ENCODE measurements around the gene BTBD18. TPM values are rescaled to one million over a fixed set of nuclear protein-coding genes. Genes with fewer than 3 reads are reported as not detected.

BTBD18 gene, protein sequence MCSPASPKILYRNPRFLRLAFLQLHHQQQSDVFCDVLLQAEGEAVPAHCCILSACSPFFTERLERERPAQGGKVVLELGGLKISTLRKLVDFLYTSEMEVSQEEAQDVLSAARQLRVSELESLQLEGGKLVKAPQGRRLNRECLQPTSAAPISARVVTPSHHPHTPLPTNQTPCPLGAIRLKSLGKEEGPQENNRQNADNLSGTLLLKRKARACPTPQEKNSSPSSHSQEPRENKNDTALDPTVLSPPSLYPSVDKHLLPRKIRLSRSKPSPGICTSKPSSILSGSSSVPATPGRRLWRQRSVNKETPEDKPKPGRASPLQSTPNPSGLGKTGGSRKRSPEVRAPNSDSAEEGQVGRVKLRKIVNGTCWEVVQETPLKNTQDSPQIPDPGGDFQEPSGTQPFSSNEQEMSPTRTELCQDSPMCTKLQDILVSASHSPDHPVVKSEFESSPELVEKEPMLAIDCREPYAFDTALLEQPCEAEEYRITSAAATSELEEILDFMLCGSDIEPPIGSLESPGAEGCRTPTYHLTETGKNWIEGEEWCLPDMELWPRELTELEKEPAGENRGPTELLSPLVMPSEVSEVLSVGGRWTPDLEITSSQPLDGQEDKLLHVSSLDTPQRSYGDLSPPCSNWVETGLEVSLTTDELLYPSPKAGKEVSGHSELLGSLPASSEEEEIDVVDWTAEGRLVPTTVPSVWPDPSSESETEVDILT
- not detected for total RNA-seq

DNA sequence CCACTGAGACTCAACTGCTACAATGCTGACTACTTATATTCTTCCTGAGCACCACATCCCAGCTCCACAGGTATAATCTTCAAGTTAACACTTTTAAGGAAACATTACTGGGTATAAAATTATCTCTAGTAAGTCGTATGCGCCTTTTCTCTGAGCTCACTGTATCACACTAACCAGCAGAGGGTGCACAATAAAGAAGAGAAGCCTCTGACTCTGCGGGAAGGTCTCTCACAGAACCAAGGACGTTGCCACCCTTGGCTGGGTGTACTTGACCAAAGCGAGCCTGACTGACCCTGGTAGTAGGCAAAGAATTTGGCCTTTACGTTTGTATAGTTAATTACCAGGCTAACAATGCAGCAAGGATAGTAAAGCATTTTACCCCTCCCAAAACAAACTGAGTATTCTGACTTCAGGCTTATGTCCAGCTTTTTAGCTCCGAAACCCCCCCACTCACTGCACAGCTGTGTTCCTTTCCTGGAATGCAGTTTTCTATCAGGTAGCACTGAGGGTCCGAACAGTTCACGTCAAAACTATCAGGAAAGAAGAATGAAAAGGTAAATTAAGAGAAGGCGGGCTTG lies at the start of gene BTBD18:
Gene BTBD18 (minus strand): TSS at position 144 of the 578 bp plus-strand sequence. CDS start 631 bp downstream, outside the sequence.

DNA sequence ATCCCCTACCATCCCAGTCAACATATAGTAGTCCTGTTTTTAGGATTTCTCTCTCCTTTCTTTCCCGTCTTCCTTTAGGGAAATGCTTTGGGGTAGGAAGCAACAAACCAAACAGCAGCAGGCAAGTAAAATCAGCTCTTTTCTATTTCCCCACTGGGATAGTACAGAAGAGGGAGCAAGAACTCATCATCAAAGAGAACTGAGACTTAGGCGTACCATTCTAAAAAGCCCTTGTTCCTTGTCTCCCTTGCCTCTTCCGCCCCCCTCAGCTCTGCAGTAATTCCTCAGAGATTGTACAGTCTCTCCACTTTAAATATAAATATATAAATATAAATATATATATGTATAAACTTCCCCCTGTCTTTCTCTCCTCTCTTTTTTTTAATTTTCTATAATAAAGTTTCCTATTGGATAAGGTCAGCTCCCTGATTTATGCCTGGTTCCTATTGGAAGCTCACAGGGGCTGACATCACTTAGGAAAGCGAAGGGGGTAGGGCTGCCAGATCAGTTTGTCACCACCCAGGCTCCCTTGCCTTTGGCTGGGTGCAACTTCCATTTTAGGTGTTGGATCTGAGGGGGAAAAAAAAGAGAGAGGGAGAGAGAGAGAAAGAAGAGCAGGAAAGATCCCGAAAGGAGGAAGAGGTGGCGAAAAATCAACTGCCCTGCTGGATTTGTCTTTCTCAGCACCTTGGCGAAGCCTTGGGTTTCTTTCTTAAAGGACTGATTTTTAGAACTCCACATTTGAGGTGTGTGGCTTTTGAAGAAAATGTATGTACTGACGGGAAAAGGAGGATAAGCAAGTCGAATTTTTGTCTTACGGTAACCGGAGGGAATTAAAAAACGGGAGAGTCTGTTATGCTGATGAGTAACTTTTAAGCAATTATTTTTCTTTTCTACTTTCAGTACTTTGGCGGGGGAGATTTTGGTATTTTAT lies 9.9 kb upstream of the BTBD18 start, which contains the start of gene CTNND1:
Gene CTNND1 (plus strand): TSS at position 502 of the 934 bp plus-strand sequence. CDS start 29,677 bp downstream, outside the sequence.

DNA sequence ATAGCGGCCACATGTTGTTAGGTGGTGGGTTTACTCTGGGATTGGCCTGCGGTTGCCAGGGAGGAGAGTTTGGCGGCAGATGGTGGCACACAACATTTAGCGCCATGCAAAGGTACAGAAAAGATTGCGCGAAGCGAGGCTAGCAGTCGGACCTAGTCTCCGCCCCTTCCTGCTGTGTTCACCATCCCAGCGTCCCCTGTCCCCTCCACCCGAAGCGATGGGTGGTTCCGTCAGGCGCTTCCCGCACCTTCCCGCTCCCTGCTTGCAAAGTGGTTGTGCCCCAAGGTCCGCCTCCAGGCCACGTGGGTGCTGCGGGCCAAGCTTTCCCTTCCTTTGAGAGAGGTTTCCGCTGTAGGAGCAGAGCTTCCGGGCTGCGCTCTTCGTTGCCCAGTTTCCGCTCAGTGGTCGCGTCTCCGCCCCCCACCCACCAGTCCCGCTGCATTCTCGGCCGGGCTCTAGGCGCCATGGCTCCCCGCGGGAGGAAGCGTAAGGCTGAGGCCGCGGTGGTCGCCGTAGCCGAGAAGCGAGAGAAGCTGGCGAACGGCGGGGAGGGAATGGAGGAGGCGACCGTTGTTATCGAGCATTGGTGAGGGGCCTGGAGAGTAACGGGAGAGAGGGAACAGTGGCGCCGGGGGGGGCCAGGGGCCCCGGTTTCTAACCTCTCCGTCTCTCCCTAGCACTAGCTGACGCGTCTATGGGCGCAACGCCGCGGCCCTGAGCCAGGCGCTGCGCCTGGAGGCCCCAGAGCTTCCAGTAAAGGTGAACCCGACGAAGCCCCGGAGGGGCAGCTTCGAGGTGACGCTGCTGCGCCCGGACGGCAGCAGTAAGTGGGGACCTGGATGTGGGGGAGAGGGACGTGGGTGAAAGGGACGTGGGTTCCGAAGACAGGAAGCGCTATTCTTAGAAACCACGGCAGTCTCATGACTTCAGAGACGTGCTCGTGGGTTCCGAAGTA lies 10.2 kb downstream of the BTBD18 start, which contains the start of gene SELENOH:
Gene SELENOH (plus strand): TSS at position 360 of the 955 bp plus-strand sequence. CDS start 105 bp downstream, at position 465.

DNA sequence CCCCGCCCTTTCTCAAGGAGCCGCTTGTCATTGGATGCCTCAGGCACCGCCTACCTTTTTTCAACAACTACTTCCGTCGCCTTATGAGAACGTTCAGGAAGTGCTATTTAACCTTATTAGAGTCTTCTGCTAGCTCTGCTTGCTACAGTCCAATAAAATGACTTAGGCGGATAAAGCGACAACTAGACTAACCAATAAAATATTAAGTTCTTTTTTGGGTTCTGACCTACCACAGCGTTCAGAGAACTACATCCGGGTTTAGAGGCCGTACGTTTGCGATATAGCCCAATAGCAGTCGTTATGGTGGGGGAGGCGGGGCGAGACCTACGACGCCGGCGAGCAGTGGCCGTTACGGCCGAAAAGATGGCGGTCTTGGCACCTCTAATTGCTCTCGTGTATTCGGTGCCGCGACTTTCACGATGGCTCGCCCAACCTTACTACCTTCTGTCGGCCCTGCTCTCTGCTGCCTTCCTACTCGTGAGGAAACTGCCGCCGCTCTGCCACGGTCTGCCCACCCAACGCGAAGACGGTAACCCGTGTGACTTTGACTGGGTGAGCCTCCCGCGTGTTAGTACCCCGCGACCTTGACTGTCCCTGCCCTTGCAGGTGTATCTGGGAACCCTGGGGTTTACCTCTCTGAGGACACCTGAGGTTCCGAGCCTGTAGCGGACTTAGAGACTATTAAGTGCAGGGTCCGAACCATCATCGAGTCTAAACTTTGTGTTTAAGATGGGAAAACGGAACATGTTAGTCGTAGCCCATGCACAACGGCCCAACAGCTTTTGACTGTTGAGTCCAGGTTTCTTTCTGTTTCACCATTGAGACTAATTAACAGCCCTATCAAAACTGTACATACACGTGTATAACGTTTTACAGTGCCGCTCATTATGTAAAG lies 39.1 kb downstream of the BTBD18 start, which contains the start of gene TMX2:
Gene TMX2 (plus strand): TSS at position 338 of the 895 bp plus-strand sequence. CDS start 26 bp downstream, at position 364.

DNA sequence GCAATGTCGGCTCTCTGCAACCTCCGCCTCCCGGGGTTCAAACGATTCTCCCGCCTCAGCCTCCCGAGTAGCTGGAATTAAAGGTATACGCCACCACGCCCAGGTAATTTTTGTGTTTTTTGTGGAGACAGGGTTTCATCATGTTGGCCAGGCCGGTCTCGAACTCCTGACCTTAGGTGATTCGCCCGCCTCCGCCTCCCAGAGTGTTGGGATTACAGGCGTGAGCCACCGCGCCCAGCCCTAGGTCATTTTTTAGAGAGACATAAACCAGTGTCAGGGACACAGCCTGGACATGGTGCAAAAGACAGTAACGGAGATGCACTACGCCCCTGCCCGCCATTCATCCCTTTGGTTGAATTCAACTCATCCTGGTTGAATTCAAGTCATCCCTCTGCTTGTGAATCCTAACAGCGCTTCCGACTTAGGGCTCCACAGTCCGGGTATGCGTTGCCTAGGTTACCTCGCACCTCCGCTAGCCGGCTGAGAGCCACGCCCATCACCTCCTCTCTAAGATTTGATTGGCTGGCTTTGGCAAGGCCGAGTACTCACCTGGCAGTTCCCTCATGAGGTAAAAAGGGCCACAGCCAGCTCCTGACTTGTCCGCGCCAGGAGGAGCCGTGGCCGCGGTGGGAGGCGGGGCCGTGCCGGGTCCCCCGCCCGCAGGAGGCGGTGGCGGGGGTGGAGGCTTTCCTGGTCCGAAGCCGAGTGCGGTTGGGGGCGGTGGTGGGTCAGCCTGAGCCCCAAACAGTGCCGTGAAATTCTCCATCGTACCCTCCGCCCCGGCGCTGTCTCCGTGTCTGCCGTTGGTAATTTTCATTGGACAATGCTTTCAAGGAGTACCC lies 40.0 kb downstream of the BTBD18 start, which contains the start of gene MED19:
Gene MED19 (minus strand): TSS at position 802 of the 842 bp plus-strand sequence. CDS start 36 bp downstream, at position 766.

Small RNAs within 50 kb of the gene (small RNA-seq; reads per million reads assigned to genes)
- gene AP001931.1 (not detected), gene TMX2-CTNND1 (not detected)

Other genes with a start within 250 kb of the BTBD18 start
- 2.1 TPM for gene SLC43A1, start 236.1 kb downstream of the BTBD18 start, total RNA-seq
- gene TIMM10, start 221.1 kb downstream of the BTBD18 start, total RNA-seq: 23.3 TPM
- gene SMTNL1, start 214.2 kb downstream of the BTBD18 start, total RNA-seq: not detected
- 51.4 TPM for gene UBE2L6, start 184.1 kb downstream of the BTBD18 start, total RNA-seq
- gene SERPING1, start 154.1 kb downstream of the BTBD18 start, total RNA-seq: 9.5 TPM
- gene YPEL4, start 101.9 kb downstream of the BTBD18 start, total RNA-seq: 2.5 TPM
- 14.3 TPM for gene CLP1, start 94.1 kb downstream of the BTBD18 start, total RNA-seq
- gene ZDHHC5, start 83.7 kb downstream of the BTBD18 start, total RNA-seq: 25.8 TPM
- 25.4 TPM for gene MED19, start 39.6 kb downstream of the BTBD18 start, total RNA-seq
- gene TMX2, start 39.2 kb downstream of the BTBD18 start, total RNA-seq: 75.0 TPM
- 46.4 TPM for gene SELENOH, start 10.3 kb downstream of the BTBD18 start, total RNA-seq
- gene CTNND1, start 10.0 kb upstream of the BTBD18 start, total RNA-seq: 123 TPM

Measured in diencephalon (tissue), 1 donor.